Measurements from ENCODE around the gene RPL7A. TPM values are rescaled to one million over a fixed set of nuclear protein-coding genes. Genes with fewer than 3 reads are reported as not detected.

The RPL7A gene
- total and polyA plus RNA-seq, 2 of the 13 experiments (the other 11 are each of a cell fraction or from before 2014, with no cell fraction given) = 2,401 to 2,938 TPM

GRCh38 chr9:133351908-133352634 is 4.1 kb downstream of the RPL7A start:
- no peak overlapping the region for H3K4me2 ChIP-seq (ENCODE audit: low read depth, low read length)
- in situ Hi-C loops (cut with HindIII; ENCODE audit: extremely low pct_ligation_motif_present, low pct_unique_long_range_greater_than_20kb) (no loop called here), intact Hi-C loops (cut with micrococcal nuclease; ENCODE audit: unreplicated experiment) (no loop called here)
- H3K36me3 ChIP-seq (replicated peaks in 1 of 2; ENCODE audit: control insufficient read depth in 1 of 2, insufficient read depth in 2 of 2, low read length in 2 of 2) = peaks cover 18 to 43% of the 10 kb centered on the region in 2 experiments
- no peaks in the 10 kb centered on the region for H3K9me3 ChIP-seq (ENCODE audit: low read length)
- peak; percentile 81 for FAIRE-seq
- peak; percentile 74 for DNase-seq (ENCODE audit: low spot score)
- ChIA-PET POLR2A (interaction anchor here (1.6 kb wide), 1 partner anchor 321 kb away, joined by 6 read pairs; the partner anchor contains the start of gene GTF3C5), CTCF (ENCODE audit: low intra/inter-chr PET ratio, low total read pairs) (no interaction called here)
- no peak overlapping the region for H3K27ac ChIP-seq (ENCODE audit: extremely low read length, insufficient read depth, low read length)
- WGBS (ENCODE audit: low lambda C conversion rate) = 94% methylated on average over 12 of the region's 14 CpGs
- no TSS peak for BruUV-seq (replicated peaks)
- H3K27me3 ChIP-seq (ENCODE audit: control insufficient read depth in 1 of 2, insufficient read depth in 2 of 2, low read length in 2 of 2) = no peaks in the 10 kb centered on the region; a peak in 1 of 5 replicates
- H3K9ac ChIP-seq (ENCODE audit: insufficient read depth, low read depth, low read length) = no peak overlapping the region
- H2AFZ ChIP-seq (ENCODE audit: low read length) = no peak overlapping the region
- H3K4me1 ChIP-seq (ENCODE audit: insufficient read depth, low read length) = peaks cover 38% of the 10 kb centered on the region
- peak; percentile 39 for ATAC-seq
- peaks cover 19% of the 10 kb centered on the region for H4K20me1 ChIP-seq (ENCODE audit: insufficient read depth, low read length)
- peaks cover 32% of the 10 kb centered on the region for H3K79me2 ChIP-seq (ENCODE audit: insufficient read depth, low read length)
- H3K4me3 ChIP-seq (replicated peaks in 1 of 3; ENCODE audit: insufficient read depth in 1 of 3, low read depth in 2 of 3, low read length in 3 of 3) = no peak overlapping the region
- no peak for TF ChIP-seq ZNF576 (CRISPR knock-in tag; IDR thresholded peaks at IDR 0.05)
- TF ChIP-seq MIER2 (CRISPR knock-in tag; IDR thresholded peaks at IDR 0.05) = peak; percentile 18; the same call in 1 of the 2 replicates
- no peak for TF ChIP-seq TFE3 (CRISPR knock-in tag; IDR thresholded peaks at IDR 0.05)
- no peak for TF ChIP-seq STAT5B (CRISPR knock-in tag; IDR thresholded peaks at IDR 0.05)
- no peak for TF ChIP-seq ZNF18 (CRISPR knock-in tag; IDR thresholded peaks at IDR 0.05; ENCODE audit: insufficient replicate concordance)
- TF ChIP-seq SKI (IDR thresholded peaks at IDR 0.05; ENCODE audit: partially characterized antibody) = no peak
- no peak for TF ChIP-seq ZNF563 (CRISPR knock-in tag; IDR thresholded peaks at IDR 0.05)
- no peak for TF ChIP-seq MXD3 (CRISPR knock-in tag; IDR thresholded peaks at IDR 0.05)
- no peak for TF ChIP-seq PAXIP1 (CRISPR knock-in tag; conservative IDR thresholded peaks at IDR 0.05)
- TF ChIP-seq ZNF790 (CRISPR knock-in tag; IDR thresholded peaks at IDR 0.05; ENCODE audit: borderline replicate concordance) = no peak
- no peak for TF ChIP-seq XBP1 (CRISPR knock-in tag; IDR thresholded peaks at IDR 0.05)
- TF ChIP-seq ZBTB20 (CRISPR knock-in tag; IDR thresholded peaks at IDR 0.05; ENCODE audit: borderline replicate concordance, low read depth) = no peak
- no peak for TF ChIP-seq FOXA1 (IDR thresholded peaks at IDR 0.05)
- no peak for TF ChIP-seq FOXA1 (CRISPR knock-in tag; IDR thresholded peaks at IDR 0.05)
- no peak for TF ChIP-seq ZNF740 (CRISPR knock-in tag; IDR thresholded peaks at IDR 0.05)
- TF ChIP-seq MEIS1 (CRISPR knock-in tag; IDR thresholded peaks at IDR 0.05; ENCODE audit: borderline replicate concordance) = no peak
- TF ChIP-seq RARG (CRISPR knock-in tag; IDR thresholded peaks at IDR 0.05; ENCODE audit: low read depth) = no peak

Measured in HepG2 (cell line).